Ishikawa (cell line): ENCODE results near the gene TRIM38.

ENCODE experiments used
- CEBPB ChIP-seq: IDR thresholded peaks from 2 replicates; pipeline ENCODE4 v1.6.1; 2012
- CREB1 ChIP-seq: IDR thresholded peaks from 2 replicates; pipeline ENCODE4 v1.6.1; 2012; ENCODE audit warnings: low read depth
- EGR1 ChIP-seq: IDR thresholded peaks from 2 replicates; pipeline ENCODE4 v1.6.1; 2012
- EP300 ChIP-seq: IDR thresholded peaks from 2 replicates; pipeline ENCODE4 v1.6.1; 2012; ENCODE audit warnings: borderline replicate concordance
- FOXM1 ChIP-seq: IDR thresholded peaks from 2 replicates; pipeline ENCODE4 v1.6.1; 2012; ENCODE audit warnings: low read depth, borderline replicate concordance
- NFIC ChIP-seq: IDR thresholded peaks from 2 replicates; pipeline ENCODE4 v1.6.1; 2012
- RAD21 ChIP-seq: IDR thresholded peaks from 2 replicates; pipeline ENCODE4 v1.6.1; 2012; ENCODE audit warnings: low read depth
- TAF1 ChIP-seq: IDR thresholded peaks from 2 replicates; pipeline ENCODE4 v1.6.1; 2012; ENCODE audit warnings: low read depth, mild to moderate bottlenecking
- TCF12 ChIP-seq: IDR thresholded peaks from 2 replicates; pipeline ENCODE4 v1.6.1; 2012; ENCODE audit warnings: low read depth
- TEAD4 ChIP-seq: IDR thresholded peaks from 2 replicates; pipeline ENCODE4 v1.6.1; 2012
- YY1 ChIP-seq: IDR thresholded peaks from 2 replicates; pipeline ENCODE4 v1.6.1; 2012; ENCODE audit warnings: low read depth
- ZBTB7A ChIP-seq: IDR thresholded peaks from 2 replicates; pipeline ENCODE4 v1.6.1; 2012; ENCODE audit warnings: low read depth
- TF ChIP-seq, protein P1 (sequence below): IDR thresholded peaks from 2 replicates; pipeline ENCODE4 v1.6.1; 2012
- TF ChIP-seq, protein P2 (sequence below): IDR thresholded peaks from 2 replicates; pipeline ENCODE4 v1.6.1; 2012; ENCODE audit warnings: low read depth, mild to moderate bottlenecking
- TF ChIP-seq, protein P3 (sequence below): IDR thresholded peaks from 2 replicates; pipeline ENCODE4 v1.6.1; 2012

TRIM38 gene

DNA sequence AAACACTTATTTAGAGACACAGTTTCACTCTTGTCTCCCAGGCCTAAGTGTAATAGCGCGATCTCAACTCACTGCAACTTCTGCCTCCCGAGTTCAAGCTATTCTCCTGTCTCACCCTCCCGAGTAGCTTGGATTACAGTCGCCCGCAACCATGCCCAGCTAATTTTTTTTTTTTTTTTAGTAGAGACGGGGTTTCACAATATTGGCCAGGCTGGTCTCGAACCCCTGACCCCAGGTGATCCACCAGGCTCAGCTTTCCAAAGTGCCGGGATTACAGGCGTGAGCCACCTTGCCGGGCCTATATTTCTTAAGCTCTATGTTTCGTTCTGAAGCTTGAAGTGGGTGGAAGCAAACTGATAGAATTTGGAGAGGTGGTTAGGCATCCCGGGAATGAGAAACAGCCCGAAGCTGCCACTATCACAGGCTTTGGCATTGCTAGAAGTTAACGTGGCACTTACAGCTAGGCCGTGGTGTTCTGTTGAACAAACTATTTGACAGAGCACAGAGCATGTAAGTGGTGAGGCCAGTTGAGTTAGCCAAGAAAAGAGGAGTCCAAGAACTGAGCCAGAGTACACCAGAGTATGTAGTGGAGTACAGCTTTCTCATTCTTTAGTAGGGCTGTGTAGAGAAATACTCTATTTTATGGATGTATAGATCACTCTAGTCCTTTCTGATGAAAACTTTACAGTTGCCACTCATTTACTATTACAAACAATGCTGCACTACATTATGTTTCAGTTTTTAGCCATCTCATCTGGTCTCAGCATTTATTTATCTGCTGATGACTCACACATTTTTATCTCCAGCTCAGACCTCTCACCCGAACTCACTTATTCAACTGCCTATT lies 62.7 kb downstream of the TRIM38 start:
- TF ChIP-seq, protein P1, sequence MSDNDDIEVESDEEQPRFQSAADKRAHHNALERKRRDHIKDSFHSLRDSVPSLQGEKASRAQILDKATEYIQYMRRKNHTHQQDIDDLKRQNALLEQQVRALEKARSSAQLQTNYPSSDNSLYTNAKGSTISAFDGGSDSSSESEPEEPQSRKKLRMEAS = no peak
- TF ChIP-seq EP300 (no peak), FOXM1 (no peak), TAF1 (no peak), CREB1 (no peak), RAD21 (no peak), NFIC (no peak)
- TF ChIP-seq, protein P2, sequence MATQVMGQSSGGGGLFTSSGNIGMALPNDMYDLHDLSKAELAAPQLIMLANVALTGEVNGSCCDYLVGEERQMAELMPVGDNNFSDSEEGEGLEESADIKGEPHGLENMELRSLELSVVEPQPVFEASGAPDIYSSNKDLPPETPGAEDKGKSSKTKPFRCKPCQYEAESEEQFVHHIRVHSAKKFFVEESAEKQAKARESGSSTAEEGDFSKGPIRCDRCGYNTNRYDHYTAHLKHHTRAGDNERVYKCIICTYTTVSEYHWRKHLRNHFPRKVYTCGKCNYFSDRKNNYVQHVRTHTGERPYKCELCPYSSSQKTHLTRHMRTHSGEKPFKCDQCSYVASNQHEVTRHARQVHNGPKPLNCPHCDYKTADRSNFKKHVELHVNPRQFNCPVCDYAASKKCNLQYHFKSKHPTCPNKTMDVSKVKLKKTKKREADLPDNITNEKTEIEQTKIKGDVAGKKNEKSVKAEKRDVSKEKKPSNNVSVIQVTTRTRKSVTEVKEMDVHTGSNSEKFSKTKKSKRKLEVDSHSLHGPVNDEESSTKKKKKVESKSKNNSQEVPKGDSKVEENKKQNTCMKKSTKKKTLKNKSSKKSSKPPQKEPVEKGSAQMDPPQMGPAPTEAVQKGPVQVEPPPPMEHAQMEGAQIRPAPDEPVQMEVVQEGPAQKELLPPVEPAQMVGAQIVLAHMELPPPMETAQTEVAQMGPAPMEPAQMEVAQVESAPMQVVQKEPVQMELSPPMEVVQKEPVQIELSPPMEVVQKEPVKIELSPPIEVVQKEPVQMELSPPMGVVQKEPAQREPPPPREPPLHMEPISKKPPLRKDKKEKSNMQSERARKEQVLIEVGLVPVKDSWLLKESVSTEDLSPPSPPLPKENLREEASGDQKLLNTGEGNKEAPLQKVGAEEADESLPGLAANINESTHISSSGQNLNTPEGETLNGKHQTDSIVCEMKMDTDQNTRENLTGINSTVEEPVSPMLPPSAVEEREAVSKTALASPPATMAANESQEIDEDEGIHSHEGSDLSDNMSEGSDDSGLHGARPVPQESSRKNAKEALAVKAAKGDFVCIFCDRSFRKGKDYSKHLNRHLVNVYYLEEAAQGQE = no peak
- TF ChIP-seq, protein P3, sequence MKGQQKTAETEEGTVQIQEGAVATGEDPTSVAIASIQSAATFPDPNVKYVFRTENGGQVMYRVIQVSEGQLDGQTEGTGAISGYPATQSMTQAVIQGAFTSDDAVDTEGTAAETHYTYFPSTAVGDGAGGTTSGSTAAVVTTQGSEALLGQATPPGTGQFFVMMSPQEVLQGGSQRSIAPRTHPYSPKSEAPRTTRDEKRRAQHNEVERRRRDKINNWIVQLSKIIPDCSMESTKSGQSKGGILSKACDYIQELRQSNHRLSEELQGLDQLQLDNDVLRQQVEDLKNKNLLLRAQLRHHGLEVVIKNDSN = no peak

DNA sequence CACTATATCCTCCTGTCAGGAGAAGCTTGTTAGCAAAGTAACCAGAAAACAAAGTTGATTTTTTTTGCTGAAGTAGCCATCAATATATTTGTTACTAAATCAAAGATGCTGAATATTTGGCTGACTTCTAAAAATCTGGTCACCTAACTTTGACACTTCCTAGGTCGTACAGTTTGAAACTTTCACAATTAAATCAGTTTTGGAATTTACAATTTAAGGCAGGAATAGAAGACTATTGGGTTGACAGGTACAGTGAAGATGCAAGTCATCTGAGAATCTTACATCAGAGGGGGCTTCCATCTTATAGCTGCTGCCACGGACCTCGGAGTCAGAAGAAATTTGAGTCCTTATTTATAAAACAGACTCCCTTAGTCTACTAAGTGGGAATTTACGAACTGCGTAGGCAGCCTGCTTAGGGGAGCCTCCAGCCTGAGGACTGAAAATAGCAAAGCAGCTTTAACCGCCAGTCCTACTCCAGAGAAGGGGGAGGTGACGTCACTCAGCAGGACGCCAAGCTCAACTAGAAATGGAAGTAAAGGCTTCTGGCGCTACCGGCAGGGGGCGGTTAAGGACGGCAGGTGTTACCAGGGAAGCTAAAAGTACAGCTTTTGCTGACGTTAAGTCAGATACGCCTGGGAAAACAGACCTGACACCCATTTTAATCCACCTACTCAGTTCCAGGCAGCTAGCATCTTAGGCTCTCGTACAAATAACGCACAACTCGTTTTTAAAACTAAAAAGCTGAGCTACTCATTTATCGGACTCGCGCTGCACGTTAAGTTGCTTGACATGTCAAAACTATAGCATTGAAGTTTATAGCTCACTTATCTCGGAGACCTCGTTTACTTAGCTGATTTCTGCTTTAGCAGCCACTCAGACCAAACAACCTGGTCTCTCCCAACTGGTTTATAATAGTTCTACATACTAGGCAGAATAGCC lies 63.6 kb downstream of the TRIM38 start:
- TF ChIP-seq, protein P2 = no peak
- TF ChIP-seq TEAD4 = no peak
- peak; percentile 39; the same call in 1 of the 2 replicates for TF ChIP-seq RAD21
- TF ChIP-seq EGR1 = no peak
- TF ChIP-seq, protein P3 = no peak
- 0 out of 2 replicates have a peak, but pooled peaks have one; percentile 40 for TF ChIP-seq YY1
- no peak for TF ChIP-seq NFIC
- TF ChIP-seq CREB1 = peak; percentile 43; the same call in 1 of the 2 replicates
- TF ChIP-seq FOXM1 = no peak
- TF ChIP-seq, protein P1 = no peak
- no peak for TF ChIP-seq CEBPB
- TF ChIP-seq EP300 = no peak
- TF ChIP-seq TCF12 = no peak
- TF ChIP-seq TAF1 = no peak
- TF ChIP-seq ZBTB7A = no peak

DNA sequence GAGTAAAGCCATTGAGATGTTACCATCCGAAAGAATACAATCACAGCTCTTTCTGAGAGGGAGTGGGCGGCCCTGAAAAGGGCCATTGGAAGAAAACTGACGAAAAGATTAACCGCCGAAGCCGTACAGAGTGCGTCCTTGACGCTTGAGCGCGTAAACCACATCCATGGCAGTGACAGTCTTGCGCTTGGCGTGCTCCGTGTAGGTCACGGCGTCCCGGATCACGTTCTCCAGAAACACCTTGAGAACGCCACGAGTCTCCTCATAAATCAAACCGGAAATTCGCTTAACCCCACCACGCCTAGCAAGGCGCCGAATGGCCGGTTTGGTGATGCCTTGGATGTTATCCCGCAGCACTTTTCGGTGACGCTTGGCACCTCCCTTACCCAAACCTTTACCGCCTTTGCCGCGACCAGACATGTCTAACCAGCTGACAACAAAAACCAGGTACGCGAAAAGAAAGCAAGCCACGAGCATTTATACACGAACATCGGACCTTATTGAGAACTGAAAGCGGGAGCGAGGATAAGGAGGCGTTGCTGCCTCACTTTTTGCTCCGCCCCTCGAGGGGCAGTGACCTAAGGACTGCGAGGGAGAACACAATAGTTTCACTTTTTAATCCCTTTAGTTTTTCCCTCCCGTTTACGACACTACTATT lies 64.4 kb downstream of the TRIM38 start:
- TF ChIP-seq YY1 = peak; percentile 73; the same call in 1 of the 2 replicates
- TF ChIP-seq, protein P3 = peak; percentile 36; the same call in 1 of the 2 replicates
- TF ChIP-seq TCF12 = peak; percentile 88
- peak; percentile 71 for TF ChIP-seq TEAD4
- TF ChIP-seq, protein P2 = peak; percentile 36; the same call in 1 of the 2 replicates
- TF ChIP-seq CREB1 = no peak; the same call in 1 of the 2 replicates
- TF ChIP-seq CEBPB = 0 out of 2 replicates have a peak, but pooled peaks have one; percentile 43
- TF ChIP-seq EGR1 = 0 out of 2 replicates have a peak, but pooled peaks have one; percentile 17
- peak; percentile 90 for TF ChIP-seq TAF1
- TF ChIP-seq, protein P1 = peak; percentile 79
- TF ChIP-seq NFIC = peak; percentile 57
- peak; percentile 80; the same call in 1 of the 2 replicates for TF ChIP-seq FOXM1
- peak; percentile 93 for TF ChIP-seq EP300
- no peak for TF ChIP-seq RAD21
- no peak for TF ChIP-seq ZBTB7A
